GM23338 (cell line): ENCODE results near the gene SPEF1. TPM values are rescaled to one million over a fixed set of nuclear protein-coding genes. Genes with fewer than 3 reads are reported as not detected.
A peak's percentile ranks its signal among the peaks of the same experiment; 100 is the strongest.

Source experiments
- ATAC-seq: fragments of 200-7000 bp; cut with Tn5 transposase; 3 replicates; pipeline ENCODE4 v1.9.1; 2020
- DNase-seq: peaks from one replicate; pipeline ENCODE4 v3.0.0-alpha.2; 2015; ENCODE audit warnings: low spot score
- H2AFZ ChIP-seq: fragments of 200-600 bp; sonication (generic); 2 replicates; pipeline ENCODE4 v1.8.0; 2016; ENCODE audit warnings: antibody characterized with exemption, mild to moderate bottlenecking, moderate library complexity
- H3F3A ChIP-seq: fragments of 200-600 bp; sonication (generic); replicated peaks from 2 replicates; pipeline ENCODE4 v1.8.0; 2017; ENCODE audit warnings: antibody characterized with exemption, mixed run types, low read depth
- H3K27ac ChIP-seq: fragments of 200-600 bp; sonication (generic); 2 replicates; pipeline ENCODE4 v1.6.1; 2016; ENCODE audit warnings: low read depth
- H3K27me3 ChIP-seq: fragments of 200-600 bp; sonication (generic); 2 replicates; pipeline ENCODE4 v1.8.0; 2016; ENCODE audit warnings: mild to moderate bottlenecking, mixed run types, moderate library complexity; ENCODE audit not compliant: insufficient read depth
- H3K36me3 ChIP-seq: fragments of 200-600 bp; sonication (generic); 2 replicates; pipeline ENCODE4 v1.8.0; 2016; ENCODE audit warnings: mild to moderate bottlenecking; ENCODE audit not compliant: insufficient read depth
- H3K4me1 ChIP-seq: fragments of 200-600 bp; sonication (generic); 2 replicates; pipeline ENCODE4 v1.8.0; 2016; ENCODE audit warnings: mild to moderate bottlenecking, moderate library complexity; ENCODE audit not compliant: insufficient read depth
- H3K4me2 ChIP-seq: fragments of 200-600 bp; sonication (generic); 2 replicates; pipeline ENCODE4 v1.7.1; 2017; ENCODE audit warnings: mixed run types
- H3K4me3 ChIP-seq: fragments of 200-600 bp; sonication (generic); 2 replicates; pipeline ENCODE4 v1.6.1; 2016; ENCODE audit warnings: mixed run types
- H3K79me2 ChIP-seq: fragments of 200-600 bp; sonication (generic); replicated peaks from 2 replicates; pipeline ENCODE4 v1.8.0; 2017; ENCODE audit warnings: mild to moderate bottlenecking; ENCODE audit not compliant: insufficient read depth
- H3K9me2 ChIP-seq: fragments of 200-600 bp; sonication (generic); 2 replicates; pipeline ENCODE4 v1.8.0; 2017; ENCODE audit not compliant: insufficient read depth
- H4K20me1 ChIP-seq: fragments of 200-600 bp; sonication (generic); replicated peaks from 2 replicates; pipeline ENCODE4 v1.8.0; 2017; ENCODE audit warnings: mild to moderate bottlenecking; ENCODE audit not compliant: insufficient read depth
- H3K27ac Mint-ChIP-seq: 2 replicates; pipeline ENCODE4 v1.8.0; 2020; ENCODE audit warnings: inconsistent platforms, mild to moderate bottlenecking, moderate library complexity, mixed read lengths
- H3K27me3 Mint-ChIP-seq: 3 replicates; pipeline ENCODE4 v1.8.0; 2022; ENCODE audit warnings: low read depth, mild to moderate bottlenecking, moderate library complexity, mixed read lengths, inconsistent platforms; ENCODE audit not compliant: insufficient read depth, poor library complexity
- H3K36me3 Mint-ChIP-seq: 3 replicates; pipeline ENCODE4 v1.8.0; 2021; ENCODE audit warnings: low read depth, mild to moderate bottlenecking, inconsistent platforms, moderate library complexity, mixed read lengths
- H3K4me1 Mint-ChIP-seq: 3 replicates; pipeline ENCODE4 v1.8.0; 2020; ENCODE audit warnings: mild to moderate bottlenecking, inconsistent platforms, mixed read lengths
- H3K4me3 Mint-ChIP-seq: 3 replicates; pipeline ENCODE4 v1.8.0; 2021; ENCODE audit warnings: moderate library complexity, mild to moderate bottlenecking, inconsistent platforms, mixed read lengths
- H3K9me3 Mint-ChIP-seq: 3 replicates; pipeline ENCODE4 v1.8.0; 2020; ENCODE audit warnings: moderate library complexity, mild to moderate bottlenecking, inconsistent platforms, mixed read lengths
- CTCF ChIP-seq, 2 experiments: fragments of 200-600 bp in 1 of 2; sonication (generic) in 1 of 2; conservative IDR thresholded peaks; 2 replicates each; pipeline versions ENCODE4 v1.5.1 to v1.6.1; 2016 to 2017; ENCODE audit warnings: antibody characterized with exemption in 2 of 2, low read depth in 2 of 2, mild to moderate bottlenecking in 2 of 2, moderate library complexity in 1 of 2
- EZH2 ChIP-seq: fragments of 200-600 bp; sonication (generic); IDR thresholded peaks from one replicate; pipeline ENCODE4 v1.8.0; 2017; ENCODE audit warnings: antibody characterized with exemption, mild to moderate bottlenecking, low read depth; ENCODE audit not compliant: unreplicated experiment
- EZH2phosphoT487 ChIP-seq: fragments of 200-600 bp; sonication (generic); IDR thresholded peaks from one replicate; pipeline ENCODE4 v1.8.1; 2018; ENCODE audit warnings: antibody characterized with exemption; ENCODE audit not compliant: unreplicated experiment
- JUNB ChIP-seq: IDR thresholded peaks from one replicate; pipeline ENCODE4 v1.6.1; 2016; ENCODE audit warnings: antibody characterized with exemption; ENCODE audit not compliant: unreplicated experiment
- NANOG ChIP-seq: IDR thresholded peaks from 2 replicates; pipeline ENCODE4 v1.6.1; 2016; ENCODE audit warnings: antibody characterized with exemption, borderline replicate concordance
- POLR2AphosphoS5 ChIP-seq: IDR thresholded peaks from 2 replicates; pipeline ENCODE4 v1.6.1; 2016; ENCODE audit warnings: antibody characterized with exemption, low read depth
- ZNF114 ChIP-seq: fragments of 250-450 bp; sonication (Bioruptor Pico); IDR thresholded peaks from 2 replicates; pipeline ENCODE4 v1.5.0; 2020; ENCODE audit warnings: mild to moderate bottlenecking, moderate library complexity
- polyA plus RNA-seq: library from polyadenylated mRNA; unstranded; fragments of >200 nt; fragmentation: Nextera tagmentation; extraction: Ambion mirVana; gene quantifications from 2 replicates; pipeline ENCODE4 v1.2.1, GENCODE V29; 2016
- total RNA-seq: library from RNA; depleted of rRNA; stranded (reverse); fragments of >200 nt; shearing (Covaris generic); gene quantifications from 2 replicates; pipeline ENCODE4 v1.2.3, GENCODE V29; 2014

The SPEF1 gene
- total and polyA plus RNA-seq, 2 experiments from 2014 or later, result 0.68 to 0.69 TPM

DNA sequence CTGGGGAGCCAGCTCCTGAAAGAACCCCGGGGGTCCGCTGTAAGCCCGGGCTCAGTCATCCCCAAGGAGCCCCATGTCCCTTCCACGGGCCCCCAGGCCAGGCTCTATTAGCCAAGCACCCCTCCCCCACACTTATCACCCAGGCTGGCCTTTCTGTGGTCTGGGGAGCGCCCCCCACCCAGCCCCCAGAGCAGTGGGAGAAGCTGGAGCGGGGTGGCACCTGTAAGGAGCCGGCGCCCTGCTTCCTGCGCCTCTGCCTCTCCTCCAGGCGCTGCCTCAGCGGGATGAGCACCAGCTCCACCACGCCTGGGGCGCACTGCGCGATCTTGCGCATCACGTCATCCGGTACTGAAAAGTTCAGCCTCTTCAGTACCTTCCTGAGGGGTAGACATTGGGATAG is 2.3 kb downstream of the SPEF1 start:
- no peaks in the 10 kb centered on the region for H3K9me3 Mint-ChIP-seq
- Histone ChIP-seq H3K27me3 (peaks cover 44% of the 10 kb centered on the region), H3K4me3 (peak overlapping the region; percentile 88)

GRCh38 chr20:3777716-3778629 is 3.3 kb downstream of the SPEF1 start:
- H4K20me1 ChIP-seq, result peaks cover 7% of the 10 kb centered on the region
- H3K27ac ChIP-seq, result no peak overlapping the region
- no peaks in the 10 kb centered on the region for H3K9me2 ChIP-seq
- no peaks in the 10 kb centered on the region for H3K36me3 ChIP-seq
- H3K27ac Mint-ChIP-seq, result no peak overlapping the region
- peaks cover 32% of the 10 kb centered on the region for H3K27me3 Mint-ChIP-seq
- ATAC-seq, result peak; percentile 77
- peak; percentile 85 for DNase-seq
- no peaks in the 10 kb centered on the region for H3K36me3 Mint-ChIP-seq
- no peaks in the 10 kb centered on the region for H3K79me2 ChIP-seq
- peak overlapping the region; percentile 94 for H3K4me2 ChIP-seq
- H3K27me3 ChIP-seq, result peaks cover 44% of the 10 kb centered on the region
- no peak for TF ChIP-seq EZH2
- peak; percentile 82 for TF ChIP-seq POLR2AphosphoS5
- TF ChIP-seq JUNB, result no peak
- no peak for TF ChIP-seq ZNF114 (CRISPR knock-in tag)
- H3K4me3 Mint-ChIP-seq, result peak overlapping the region; percentile 77
- H2AFZ ChIP-seq, result peak overlapping the region; percentile 99
- H3K9me3 Mint-ChIP-seq, result no peaks in the 10 kb centered on the region
- peaks cover 9% of the 10 kb centered on the region; the same call in 1 of the 2 replicates for H3K4me1 ChIP-seq
- H3F3A ChIP-seq, result peaks cover 12% of the 10 kb centered on the region; the same call in 1 of the 2 replicates
- peak overlapping the region; percentile 88 for H3K4me3 ChIP-seq
- H3K4me1 Mint-ChIP-seq, result peaks cover 20% of the 10 kb centered on the region

More for the DNA sequence above, 2.3 kb downstream of the SPEF1 start:
- Histone ChIP-seq H3K4me1 (peaks cover 13% of the 10 kb centered on the region; the same call in 1 of the 2 replicates), H4K20me1 (peaks cover 13% of the 10 kb centered on the region), H3K4me2 (peak overlapping the region; percentile 94), H3F3A (peaks cover 12% of the 10 kb centered on the region; the same call in 1 of the 2 replicates), H3K79me2 (no peaks in the 10 kb centered on the region), H3K9me2 (no peaks in the 10 kb centered on the region), H3K27ac (no peak overlapping the region), H2AFZ (no peak overlapping the region), H3K36me3 (no peaks in the 10 kb centered on the region)
- H3K27ac Mint-ChIP-seq, result no peak overlapping the region
- no peaks in the 10 kb centered on the region for H3K36me3 Mint-ChIP-seq
- DNase-seq (peak; percentile 25), ATAC-seq (no peak)
- peaks cover 32% of the 10 kb centered on the region for H3K27me3 Mint-ChIP-seq
- peak overlapping the region; percentile 77; the same call in 2 of the 3 replicates for H3K4me3 Mint-ChIP-seq
- TF ChIP-seq CTCF (conservative IDR thresholded peaks at IDR 0.05; ENCODE audit: low read depth in 2 of 2) (no peak), NANOG (no peak), EZH2phosphoT487 (no peak), POLR2AphosphoS5 (no peak), EZH2 (no peak)
- H3K4me1 Mint-ChIP-seq, result peaks cover 26% of the 10 kb centered on the region
